Testis (tissue), 3 donors: ENCODE data around the gene POLR1G. TPM values are rescaled to one million over a fixed set of nuclear protein-coding genes. Genes with fewer than 3 reads are reported as not detected.

Source experiments
- DNase-seq: peaks from one replicate; pipeline ENCODE4 v3.0.0-alpha.2; 2019
- H3K27ac ChIP-seq, 2 donors: fragments of 200-600 bp; sonication (generic); one replicate each; pipeline ENCODE4 v1.5.1; 2019
- H3K27me3 ChIP-seq: fragments of 200-600 bp; sonication (generic); one replicate; pipeline ENCODE4 v1.5.1; 2019
- H3K36me3 ChIP-seq: fragments of 200-600 bp; sonication (generic); one replicate; pipeline ENCODE4 v1.5.1; 2017; ENCODE audit warnings: low read depth; ENCODE audit errors: missing control alignments
- H3K4me1 ChIP-seq: fragments of 200-600 bp; sonication (generic); one replicate; pipeline ENCODE4 v1.5.1; 2019
- H3K4me3 ChIP-seq, 2 donors: fragments of 200-600 bp; sonication (generic); one replicate each; pipeline ENCODE4 v1.5.1; 2017 to 2019
- H3K9me3 ChIP-seq: fragments of 200-600 bp; sonication (generic); one replicate; pipeline ENCODE4 v1.5.1; 2017
- POLR2A ChIP-seq: fragments of 450-650 bp; IDR thresholded peaks from one replicate; pipeline ENCODE4 v1.6.1; 2017; ENCODE audit warnings: antibody characterized with exemption, mild to moderate bottlenecking, moderate library complexity
- WGBS, 2 donors: methylation state at CpG; one replicate each; pipeline ENCODE4 v1.1.5; 2018; 5-methylcytosine and 5-hydroxymethylcytosine counted together
- intact Hi-C: fragments of 100-400 bp; cut with DNase I; formaldehyde crosslinking; loops from one replicate; pipeline ENCODE4 v1.15.1; 2023; ENCODE audit warnings: low total_unique reads
- polyA plus RNA-seq: library from polyadenylated mRNA; stranded (reverse); fragments of 350-450 nt; fragmentation: Illumina TruSeq; extraction: RNeasy Lipid Tissue Mini Kit (QIAGEN cat#74804); gene quantifications from one replicate; pipeline ENCODE4 v1.2.3, GENCODE V29; 2014; ENCODE audit warnings: low read depth, low replicate concordance; ENCODE audit not compliant: insufficient read depth
- total RNA-seq, 2 donors: library from RNA; depleted of rRNA; stranded (reverse); fragments of >200 nt; gene quantifications; one replicate each; pipeline ENCODE4 v1.2.3, GENCODE V29; 2016
- TF ChIP-seq, protein P1 (sequence below), 3 experiments: fragments of 450-650 bp in 2 of 3; fragments of 200-600 bp in 1 of 3; sonication (generic) in 1 of 3; IDR thresholded peaks; one replicate each; pipeline ENCODE4 v1.5.1; 2016 to 2019; ENCODE audit warnings: antibody characterized with exemption in 3 of 3, mild to moderate bottlenecking in 2 of 3, moderate library complexity in 1 of 3

POLR1G gene
- total and polyA plus RNA-seq, 3 donors from 2014 or later, result 5.8 to 12.1 (median 10.2) TPM

GRCh38 chr19:45382426-45382825, 24.0 kb upstream of the POLR1G start:
- H3K4me3 ChIP-seq, result no peak overlapping the region
- WGBS, 2 donors, result 77 to 88% methylated on average over 25 to 29 of the region's 29 CpGs
- H3K36me3 ChIP-seq, result no peaks in the 10 kb centered on the region
- peaks cover 7% of the 10 kb centered on the region for H3K4me1 ChIP-seq
- H3K27ac ChIP-seq, result no peak overlapping the region
- no peak for TF ChIP-seq POLR2A
- TF ChIP-seq, protein P1, sequence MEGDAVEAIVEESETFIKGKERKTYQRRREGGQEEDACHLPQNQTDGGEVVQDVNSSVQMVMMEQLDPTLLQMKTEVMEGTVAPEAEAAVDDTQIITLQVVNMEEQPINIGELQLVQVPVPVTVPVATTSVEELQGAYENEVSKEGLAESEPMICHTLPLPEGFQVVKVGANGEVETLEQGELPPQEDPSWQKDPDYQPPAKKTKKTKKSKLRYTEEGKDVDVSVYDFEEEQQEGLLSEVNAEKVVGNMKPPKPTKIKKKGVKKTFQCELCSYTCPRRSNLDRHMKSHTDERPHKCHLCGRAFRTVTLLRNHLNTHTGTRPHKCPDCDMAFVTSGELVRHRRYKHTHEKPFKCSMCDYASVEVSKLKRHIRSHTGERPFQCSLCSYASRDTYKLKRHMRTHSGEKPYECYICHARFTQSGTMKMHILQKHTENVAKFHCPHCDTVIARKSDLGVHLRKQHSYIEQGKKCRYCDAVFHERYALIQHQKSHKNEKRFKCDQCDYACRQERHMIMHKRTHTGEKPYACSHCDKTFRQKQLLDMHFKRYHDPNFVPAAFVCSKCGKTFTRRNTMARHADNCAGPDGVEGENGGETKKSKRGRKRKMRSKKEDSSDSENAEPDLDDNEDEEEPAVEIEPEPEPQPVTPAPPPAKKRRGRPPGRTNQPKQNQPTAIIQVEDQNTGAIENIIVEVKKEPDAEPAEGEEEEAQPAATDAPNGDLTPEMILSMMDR (IDR thresholded peaks at IDR 0.05), result no peak
- no peak for DNase-seq
- H3K9me3 ChIP-seq, result no peaks in the 10 kb centered on the region
- no peaks in the 10 kb centered on the region for H3K27me3 ChIP-seq
- intact Hi-C loops, result no loop called here

DNA sequence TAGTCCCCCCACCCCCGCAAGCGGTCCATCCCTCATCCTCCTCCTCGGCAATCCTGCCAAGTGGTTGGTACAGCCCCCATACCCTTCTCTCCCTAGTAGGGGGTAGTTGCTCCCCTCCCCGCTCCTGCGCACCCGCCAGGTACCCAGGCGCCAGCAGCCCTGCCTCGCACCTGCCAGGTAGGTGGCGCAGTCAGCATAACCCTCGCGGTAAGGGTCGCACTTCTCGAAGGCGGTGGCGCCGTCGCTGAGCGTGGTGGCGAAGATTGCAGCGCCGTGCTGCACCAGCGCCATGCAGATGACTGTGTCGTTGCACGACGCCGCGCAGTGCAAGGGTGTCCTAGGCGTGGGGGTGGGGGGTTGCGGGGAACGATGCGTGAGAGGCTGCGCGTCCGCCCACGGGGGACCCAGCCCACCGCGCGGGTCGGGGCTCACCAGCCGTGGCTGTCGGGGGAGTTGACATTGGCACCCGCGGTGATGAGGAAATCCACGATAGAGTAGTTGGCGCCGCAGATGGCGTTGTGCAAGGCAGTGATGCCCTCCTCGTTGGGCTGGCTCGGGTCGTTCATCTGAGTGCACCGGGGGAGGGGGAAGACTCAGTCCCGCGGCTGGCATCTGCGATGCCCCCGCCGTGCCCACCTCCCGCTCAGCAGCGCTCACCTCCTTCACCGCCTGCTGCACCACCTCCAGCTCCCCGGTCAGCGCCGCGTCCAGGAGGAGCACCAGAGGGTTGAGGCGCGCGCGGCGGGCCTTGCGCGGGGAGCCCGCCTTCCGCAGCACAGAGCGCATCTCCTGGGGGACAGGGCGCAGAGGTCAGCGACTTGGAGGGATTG, 20.8 kb upstream of the POLR1G start:
- intact Hi-C loops, result no loop called here
- DNase-seq, result no peak
- H3K27ac ChIP-seq, result no peak overlapping the region

DNA sequence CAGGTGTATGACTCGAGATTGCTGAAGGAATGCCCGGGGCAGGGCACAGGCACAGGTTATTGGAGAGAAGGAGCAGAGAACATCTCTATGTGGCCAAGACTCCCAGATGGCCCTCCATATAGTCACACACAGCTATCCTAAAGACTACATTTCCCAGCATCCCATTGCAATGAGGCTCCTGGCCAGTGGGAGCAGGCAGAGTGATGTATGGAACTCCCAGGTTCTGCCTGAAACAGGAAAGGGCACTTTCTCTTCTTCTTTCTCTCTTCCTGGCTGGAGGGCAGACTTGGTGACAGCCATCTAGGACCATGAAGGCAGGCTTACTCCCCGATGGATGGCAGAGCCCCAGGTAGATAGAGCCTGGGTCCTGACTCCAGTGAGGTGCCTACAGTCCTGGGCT, 15.1 kb upstream of the POLR1G start:
- no peak overlapping the region for H3K4me3 ChIP-seq
- no peaks in the 10 kb centered on the region for H3K9me3 ChIP-seq
- H3K27ac ChIP-seq, result no peak overlapping the region
- 74 to 78% methylated on average over 3 of the region's 3 CpGs for WGBS, 2 donors
- H3K36me3 ChIP-seq, result no peaks in the 10 kb centered on the region
- no peaks in the 10 kb centered on the region for H3K4me1 ChIP-seq
- TF ChIP-seq, protein P1 (IDR thresholded peaks at IDR 0.05), result no peak
- intact Hi-C loops, result no loop called here
- no peak for DNase-seq
- no peaks in the 10 kb centered on the region for H3K27me3 ChIP-seq

More for the DNA sequence above, 20.8 kb upstream of the POLR1G start:
- Histone ChIP-seq H3K9me3 (no peaks in the 10 kb centered on the region), H3K27me3 (no peaks in the 10 kb centered on the region), H3K4me3 (no peak overlapping the region), H3K4me1 (peaks cover 7% of the 10 kb centered on the region), H3K36me3 (no peaks in the 10 kb centered on the region)
- WGBS, 2 donors, result 20 to 33% methylated on average over 2 to 67 of the region's 75 CpGs
- TF ChIP-seq POLR2A, result no peak

DNA sequence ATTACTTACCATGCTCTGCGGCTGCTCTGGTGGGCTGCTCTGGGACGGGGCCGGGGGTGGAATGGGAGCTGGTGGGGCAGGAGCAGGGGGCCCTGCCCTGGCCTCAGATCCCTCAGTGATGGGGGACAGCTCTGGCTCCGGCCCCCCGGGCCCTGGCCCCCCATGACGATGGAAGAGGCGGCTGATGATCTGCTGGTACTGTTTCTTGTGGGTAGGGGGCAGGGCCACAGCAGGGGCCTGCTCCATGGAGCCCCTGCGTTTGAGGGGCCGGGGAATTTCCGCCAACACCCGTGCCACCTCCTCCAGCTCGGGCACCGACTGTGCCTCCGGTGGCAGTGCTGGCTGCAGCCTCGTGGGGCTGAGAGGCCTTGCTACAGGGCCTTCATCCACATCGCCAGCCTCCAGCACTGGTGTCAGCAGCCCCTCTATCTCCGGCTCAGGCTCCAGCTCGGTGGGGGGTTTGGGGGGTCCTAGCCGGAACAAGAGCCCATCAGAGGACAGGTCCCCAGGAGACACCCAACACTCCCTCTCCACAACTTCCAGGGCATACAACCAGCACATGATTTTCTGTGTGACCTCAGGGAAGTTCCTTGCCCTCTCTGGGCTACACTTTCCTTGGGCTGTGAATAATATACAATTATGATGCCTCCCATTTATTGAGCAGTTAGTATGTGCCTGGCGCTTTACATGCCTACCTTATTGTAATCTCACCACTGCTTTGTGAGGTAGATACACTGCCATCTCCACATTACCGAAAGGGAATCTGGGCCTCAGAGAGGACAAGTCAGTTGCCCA, 14.4 kb upstream of the POLR1G start:
- TF ChIP-seq, protein P1 (IDR thresholded peaks at IDR 0.05), result no peak
- TF ChIP-seq POLR2A, result no peak
- Histone ChIP-seq H3K27ac (no peak overlapping the region), H3K4me3 (no peak overlapping the region), H3K4me1 (no peaks in the 10 kb centered on the region), H3K27me3 (no peaks in the 10 kb centered on the region), H3K36me3 (no peaks in the 10 kb centered on the region), H3K9me3 (no peaks in the 10 kb centered on the region)
- intact Hi-C loops, result no loop called here
- no peak for DNase-seq
- 92 to 94% methylated on average over 9 to 21 of the region's 21 CpGs for WGBS, 2 donors

DNA sequence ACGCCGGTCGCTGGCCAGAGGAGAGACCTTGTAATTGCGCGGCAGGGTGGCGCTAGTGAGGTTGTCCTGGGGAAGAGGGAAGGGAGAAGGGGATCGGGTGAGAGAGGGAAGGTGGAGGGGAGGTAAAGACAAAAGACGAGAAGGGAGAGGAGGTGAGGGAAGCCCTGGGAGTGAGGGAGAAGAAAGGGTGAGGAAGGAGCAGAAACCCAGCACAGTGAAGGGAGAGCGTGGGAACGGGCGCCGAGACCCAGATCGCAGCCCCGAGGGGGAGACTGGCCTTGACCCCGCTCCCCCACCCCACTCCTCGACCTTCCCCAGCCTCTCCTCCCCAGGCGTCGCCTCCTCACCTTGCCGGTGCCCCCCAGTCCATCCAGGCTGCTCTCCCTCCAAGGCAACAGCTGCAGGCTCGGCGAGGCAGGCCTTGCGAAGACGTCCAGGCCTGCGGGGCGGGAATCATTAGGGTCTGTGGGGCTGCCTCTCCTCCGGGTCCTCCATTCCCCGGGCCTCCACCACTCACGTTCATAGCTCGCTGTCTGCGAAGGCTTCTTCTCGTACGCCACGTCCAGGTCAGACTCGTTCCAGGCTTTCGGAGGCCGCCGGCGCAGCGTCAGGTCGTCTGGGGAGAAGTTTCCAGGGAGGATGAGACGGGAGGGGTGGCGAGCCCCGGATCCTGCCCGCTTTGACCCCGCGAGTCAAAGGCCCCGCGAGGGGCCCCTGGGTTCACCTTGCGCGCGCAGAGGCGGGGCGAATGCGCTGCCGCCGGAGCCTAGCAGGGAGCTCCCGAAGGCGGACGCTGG, 10.4 kb upstream of the POLR1G start:
- Histone ChIP-seq H3K36me3 (no peaks in the 10 kb centered on the region), H3K27ac (no peak overlapping the region), H3K4me1 (no peaks in the 10 kb centered on the region), H3K27me3 (no peaks in the 10 kb centered on the region), H3K9me3 (no peaks in the 10 kb centered on the region), H3K4me3 (no peak overlapping the region)
- 69 to 71% methylated on average over 34 to 59 of the region's 59 CpGs for WGBS, 2 donors
- TF ChIP-seq, protein P1 (IDR thresholded peaks at IDR 0.05), result no peak
- TF ChIP-seq POLR2A, result no peak
- intact Hi-C loops, result no loop called here
- DNase-seq, result no peak
